ENCODE data around the gene FASTKD1. TPM values are rescaled to one million over a fixed set of nuclear protein-coding genes. Genes with fewer than 3 reads are reported as not detected.
"Not testable (repeated sequence)": the region's sequence is repeated elsewhere in the genome, so short reads cannot be mapped to it uniquely, and the experiment has no call there.

Gene FASTKD1, protein sequence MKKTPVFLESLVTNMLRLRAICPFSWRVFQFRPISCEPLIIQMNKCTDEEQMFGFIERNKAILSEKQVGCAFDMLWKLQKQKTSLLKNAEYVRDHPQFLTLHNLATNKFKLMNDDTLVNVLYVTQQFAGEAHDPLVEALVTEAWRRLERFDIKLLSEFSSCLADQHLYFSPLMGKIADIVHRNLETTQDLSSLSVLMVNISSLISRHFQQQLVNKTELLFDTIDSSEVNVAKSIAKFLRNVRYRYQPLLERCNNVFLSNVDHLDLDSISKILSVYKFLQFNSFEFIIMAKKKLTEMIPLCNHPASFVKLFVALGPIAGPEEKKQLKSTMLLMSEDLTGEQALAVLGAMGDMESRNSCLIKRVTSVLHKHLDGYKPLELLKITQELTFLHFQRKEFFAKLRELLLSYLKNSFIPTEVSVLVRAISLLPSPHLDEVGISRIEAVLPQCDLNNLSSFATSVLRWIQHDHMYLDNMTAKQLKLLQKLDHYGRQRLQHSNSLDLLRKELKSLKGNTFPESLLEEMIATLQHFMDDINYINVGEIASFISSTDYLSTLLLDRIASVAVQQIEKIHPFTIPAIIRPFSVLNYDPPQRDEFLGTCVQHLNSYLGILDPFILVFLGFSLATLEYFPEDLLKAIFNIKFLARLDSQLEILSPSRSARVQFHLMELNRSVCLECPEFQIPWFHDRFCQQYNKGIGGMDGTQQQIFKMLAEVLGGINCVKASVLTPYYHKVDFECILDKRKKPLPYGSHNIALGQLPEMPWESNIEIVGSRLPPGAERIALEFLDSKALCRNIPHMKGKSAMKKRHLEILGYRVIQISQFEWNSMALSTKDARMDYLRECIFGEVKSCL
- 13.0 and 14.0 TPM in 2 replicates for total RNA-seq

DNA sequence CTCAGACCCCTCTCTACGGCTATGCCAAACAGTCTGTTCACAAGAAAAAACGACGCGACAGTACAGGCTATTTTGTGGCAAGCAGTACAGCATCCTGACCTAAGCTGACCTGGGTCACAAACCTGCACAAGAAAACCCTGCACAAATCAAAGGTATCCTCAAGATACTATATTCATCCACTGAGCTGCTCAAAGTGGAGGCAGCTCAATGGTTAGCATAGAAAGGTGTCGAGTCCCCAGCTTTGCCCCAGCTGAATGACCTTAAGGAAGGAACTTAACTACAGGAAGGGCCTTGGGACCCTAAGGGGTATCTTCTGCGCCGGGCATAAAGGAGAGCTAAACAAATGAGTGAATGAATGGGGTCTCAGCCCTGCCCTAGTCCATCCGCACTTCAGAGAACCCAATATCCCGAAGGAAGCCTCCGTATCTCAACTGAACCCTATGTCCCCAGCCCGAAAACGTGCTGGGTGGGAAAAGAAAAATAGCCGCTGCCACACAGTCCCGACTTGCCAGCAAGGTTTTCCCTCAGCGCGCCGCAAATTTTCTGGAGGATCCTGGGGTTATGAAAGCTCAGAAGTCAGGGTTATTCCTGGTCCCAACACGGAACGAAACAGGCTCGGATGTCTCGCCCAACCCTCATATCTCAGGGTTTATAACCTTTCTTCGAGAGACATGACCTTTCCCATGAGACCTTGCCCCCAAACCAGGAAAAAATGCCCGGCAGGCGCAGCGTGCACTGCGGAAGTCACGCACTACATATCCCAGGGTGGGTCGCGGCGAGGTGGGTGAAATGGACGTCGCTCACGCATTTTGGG lies at the start of gene FASTKD1:
Gene FASTKD1 (minus strand): TSS at position 706 of the 814 bp plus-strand sequence. CDS start 1,836 bp downstream, outside the sequence.
- peak; percentile 76 to 87 for DNase-seq (ENCODE audit: low read depth in 2 of 2)

DNA sequence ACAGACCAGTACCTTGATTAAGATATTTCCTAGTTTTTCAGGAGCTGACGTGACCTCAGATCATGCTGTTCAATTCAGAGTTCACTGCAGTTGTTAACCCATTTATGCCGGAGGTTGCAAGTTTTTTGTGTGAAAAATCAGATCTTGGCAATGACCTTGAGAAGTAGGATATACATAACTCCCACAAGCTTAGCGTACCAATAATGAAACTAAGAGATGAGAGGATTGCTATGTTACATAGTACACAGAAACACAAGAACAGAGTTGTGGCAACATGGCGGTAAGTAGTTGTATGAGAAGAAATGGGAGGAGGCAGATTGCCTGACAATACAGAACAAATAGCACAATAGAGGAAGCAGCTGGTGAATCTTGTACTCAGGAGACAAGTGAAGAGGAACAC lies 49.6 kb upstream of the FASTKD1 start:
- DNase-seq (ENCODE audit: low read depth in 2 of 2): no peak

DNA sequence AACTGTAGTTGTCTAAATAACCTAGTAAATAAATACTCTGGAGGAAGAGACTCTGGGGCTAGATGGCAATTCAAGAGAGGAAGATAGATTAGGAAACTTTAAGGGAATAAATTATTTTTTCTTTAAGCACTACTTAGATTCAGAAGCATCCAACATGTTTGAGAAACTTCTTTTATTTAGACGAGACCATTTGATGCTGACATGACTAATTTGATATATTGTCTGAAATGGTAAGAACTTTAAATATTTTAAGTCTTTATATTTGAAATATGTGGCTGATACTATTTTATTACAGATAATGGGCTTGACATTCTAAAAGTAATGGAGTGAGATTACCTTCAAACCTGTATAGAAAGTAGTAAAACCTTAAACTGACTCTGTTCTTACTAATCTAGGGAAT lies 46.8 kb upstream of the FASTKD1 start:
- no peak for DNase-seq (ENCODE audit: low read depth in 2 of 2)

DNA sequence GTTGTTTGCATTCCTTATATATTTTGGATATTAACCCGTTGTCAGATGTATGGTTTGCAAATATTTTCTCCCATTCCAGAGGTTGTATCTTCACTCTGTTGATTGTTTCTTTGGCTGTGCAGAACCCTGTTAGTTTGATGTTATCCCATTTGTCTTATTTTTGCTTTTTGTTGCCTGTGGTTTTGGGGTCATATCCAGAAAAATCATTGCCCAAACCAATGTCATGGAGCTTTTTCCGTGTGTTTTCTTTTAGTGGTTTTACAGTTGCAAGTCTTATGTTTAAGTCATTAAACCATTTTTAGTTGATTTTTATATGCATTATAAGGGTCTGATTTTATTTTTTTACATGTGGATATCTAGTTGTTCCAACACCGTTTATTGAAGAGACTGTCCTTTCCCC lies 46.3 kb upstream of the FASTKD1 start:
- DNase-seq (ENCODE audit: low read depth in 2 of 2): no peak

DNA sequence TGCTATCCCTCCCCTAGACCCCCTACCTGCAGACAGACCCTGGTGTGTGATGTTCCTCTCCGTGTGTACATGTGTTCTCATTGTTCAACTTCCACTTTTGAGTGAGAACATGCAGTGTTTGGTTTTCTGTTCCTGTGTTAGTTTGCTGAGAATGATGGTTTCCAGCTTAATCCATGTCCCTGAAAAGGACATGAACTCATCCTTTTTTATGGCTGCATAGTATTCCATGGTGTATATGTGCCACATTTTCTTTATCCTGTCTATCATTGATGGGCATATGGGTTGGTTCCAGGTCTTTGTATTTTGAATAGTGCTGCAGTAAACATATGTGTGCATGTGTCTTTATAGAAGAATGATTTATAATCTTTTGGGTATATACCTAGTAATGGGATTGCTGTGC lies 42.3 kb upstream of the FASTKD1 start:
- DNase-seq (ENCODE audit: low read depth in 2 of 2): not testable (repeated sequence)

DNA sequence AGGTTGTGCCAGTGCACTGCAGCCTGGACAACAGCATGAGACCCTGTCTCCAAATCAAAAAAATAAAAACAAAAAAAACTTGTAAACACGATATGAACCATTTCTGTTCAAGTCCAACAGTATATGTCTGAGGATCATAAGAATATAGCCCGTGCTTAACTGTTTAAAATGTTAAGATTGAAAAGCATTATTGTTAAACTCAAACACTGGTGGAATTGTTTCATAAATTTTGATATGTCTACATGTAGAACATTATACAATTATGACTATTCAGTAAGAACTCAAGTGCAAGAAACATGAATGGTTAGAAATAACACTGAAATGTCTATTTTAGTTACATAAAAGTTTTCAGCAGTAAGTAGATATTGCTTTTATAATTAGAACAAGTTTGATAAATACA lies 40.2 kb upstream of the FASTKD1 start:
- DNase-seq (ENCODE audit: low read depth in 2 of 2): no peak

DNA sequence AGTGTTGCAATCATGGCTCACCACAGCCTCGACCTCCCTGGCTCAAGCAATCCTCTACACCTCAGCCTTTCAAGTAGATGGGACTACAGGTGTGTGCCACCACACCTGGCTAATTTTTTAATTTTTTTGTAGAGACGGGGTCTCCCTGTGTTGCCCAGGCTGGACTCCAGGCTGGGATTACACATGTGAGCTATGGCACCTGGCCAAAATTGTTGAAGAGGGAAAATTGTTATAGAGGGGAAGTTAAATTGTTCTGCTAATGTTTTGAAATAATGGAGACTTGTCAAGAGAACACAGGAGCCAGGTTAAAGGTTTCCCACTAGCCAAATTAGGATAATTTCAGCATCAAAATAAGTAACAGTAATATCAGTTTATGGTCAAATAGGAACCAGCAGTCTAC lies 35.6 kb upstream of the FASTKD1 start:
- DNase-seq (ENCODE audit: low read depth in 2 of 2): peak; percentile 26 to 31

DNA sequence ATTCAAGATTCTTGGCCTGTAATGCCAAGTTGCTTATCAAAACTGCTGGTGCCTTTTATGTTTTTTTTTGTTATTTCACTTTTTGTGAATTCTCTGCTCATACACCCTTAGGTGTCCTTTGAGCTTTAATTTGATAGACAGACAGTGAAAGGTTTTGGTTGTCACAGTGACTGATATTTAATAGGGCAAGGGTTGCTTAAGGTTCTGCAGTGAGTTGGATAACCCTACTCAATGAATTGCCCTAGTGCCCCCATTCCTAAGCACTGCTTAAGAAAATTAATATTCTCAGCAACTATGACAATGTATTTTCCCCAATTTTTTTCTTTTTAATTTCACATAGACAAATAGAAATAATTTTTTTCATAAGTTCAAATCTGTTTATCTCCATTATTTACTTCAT lies 25.9 kb upstream of the FASTKD1 start:
- no peak for DNase-seq (ENCODE audit: low read depth in 2 of 2)

DNA sequence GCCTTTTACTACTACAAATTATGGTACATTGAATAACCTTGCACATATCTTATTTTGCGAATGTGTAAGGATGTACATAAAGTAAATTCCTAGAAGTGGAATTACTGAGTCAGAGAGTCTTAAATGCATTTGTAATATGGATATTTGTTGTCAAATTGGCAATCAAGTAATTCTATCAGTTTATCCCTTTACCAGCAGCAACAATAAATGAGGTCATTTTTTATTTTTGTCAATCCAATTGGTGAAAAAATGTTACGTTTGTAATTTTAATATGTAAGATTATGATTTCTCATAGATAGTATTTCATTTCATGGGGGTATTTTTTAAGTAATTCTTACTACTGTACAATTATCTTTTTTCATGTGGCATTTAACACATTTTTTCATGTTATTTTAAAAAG lies 25.3 kb upstream of the FASTKD1 start:
- DNase-seq (ENCODE audit: low read depth in 2 of 2): no peak

DNA sequence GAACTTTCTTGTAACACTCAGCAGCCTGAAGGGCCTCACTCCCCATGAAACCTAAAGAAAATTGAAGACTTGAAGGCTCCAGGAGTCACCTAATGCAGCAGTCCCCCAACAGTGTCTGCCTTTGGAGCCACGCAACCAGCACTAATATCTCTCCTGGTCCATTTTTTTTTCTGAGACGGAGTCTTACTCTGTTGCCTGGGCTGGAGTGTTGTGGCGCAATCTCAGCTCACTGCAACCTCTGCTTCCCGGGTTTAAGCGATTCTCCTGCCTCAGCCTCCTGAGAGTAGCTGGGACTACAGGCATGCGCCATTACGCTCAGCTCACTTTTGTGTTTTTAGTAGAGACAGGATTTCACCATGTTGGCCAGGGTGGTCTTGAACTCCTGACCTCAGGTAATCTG lies 22.9 kb upstream of the FASTKD1 start:
- DNase-seq (ENCODE audit: low read depth in 2 of 2): not testable (repeated sequence)

DNA sequence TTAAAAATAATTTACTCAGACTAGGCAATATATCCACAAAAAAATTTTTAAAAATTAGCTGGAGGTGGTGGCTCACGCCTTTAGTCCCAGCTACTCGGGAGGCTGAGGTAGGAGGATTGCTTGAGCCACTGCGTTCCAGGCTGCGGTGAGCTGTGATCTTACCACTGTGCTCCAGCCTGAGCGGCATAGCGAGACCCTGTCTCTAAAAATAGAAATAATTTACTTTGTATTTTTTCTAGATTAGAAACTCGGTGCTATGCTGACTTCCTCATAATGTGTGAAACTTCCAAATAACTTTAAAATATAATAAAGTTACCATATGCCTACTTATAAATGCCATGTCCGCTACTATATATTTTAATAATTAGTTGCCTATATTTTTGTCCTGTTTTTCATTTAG lies 17.1 kb upstream of the FASTKD1 start:
- DNase-seq (ENCODE audit: low read depth in 2 of 2): no peak

DNA sequence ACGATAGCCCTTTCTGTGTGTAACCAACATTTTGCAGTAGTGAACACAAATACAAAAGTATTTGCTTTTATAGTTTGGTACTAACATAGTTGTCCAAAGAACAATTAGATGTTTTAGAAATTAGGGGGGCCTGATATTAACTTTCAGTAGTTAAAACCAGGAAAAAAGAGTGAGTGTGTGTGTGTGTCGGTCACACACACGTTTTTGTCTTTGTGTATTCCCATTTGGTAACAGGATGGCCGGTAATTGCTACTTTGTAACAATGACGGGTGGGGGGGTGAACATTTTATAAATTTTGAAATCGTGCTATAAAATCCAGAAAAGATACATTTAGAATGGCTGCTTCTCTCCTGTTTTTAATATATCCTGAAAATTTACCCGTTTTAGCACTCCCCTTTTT lies 12.0 kb upstream of the FASTKD1 start:
- peak in 1 of 2 donors; percentile 7 for DNase-seq (ENCODE audit: low read depth in 2 of 2)

DNA sequence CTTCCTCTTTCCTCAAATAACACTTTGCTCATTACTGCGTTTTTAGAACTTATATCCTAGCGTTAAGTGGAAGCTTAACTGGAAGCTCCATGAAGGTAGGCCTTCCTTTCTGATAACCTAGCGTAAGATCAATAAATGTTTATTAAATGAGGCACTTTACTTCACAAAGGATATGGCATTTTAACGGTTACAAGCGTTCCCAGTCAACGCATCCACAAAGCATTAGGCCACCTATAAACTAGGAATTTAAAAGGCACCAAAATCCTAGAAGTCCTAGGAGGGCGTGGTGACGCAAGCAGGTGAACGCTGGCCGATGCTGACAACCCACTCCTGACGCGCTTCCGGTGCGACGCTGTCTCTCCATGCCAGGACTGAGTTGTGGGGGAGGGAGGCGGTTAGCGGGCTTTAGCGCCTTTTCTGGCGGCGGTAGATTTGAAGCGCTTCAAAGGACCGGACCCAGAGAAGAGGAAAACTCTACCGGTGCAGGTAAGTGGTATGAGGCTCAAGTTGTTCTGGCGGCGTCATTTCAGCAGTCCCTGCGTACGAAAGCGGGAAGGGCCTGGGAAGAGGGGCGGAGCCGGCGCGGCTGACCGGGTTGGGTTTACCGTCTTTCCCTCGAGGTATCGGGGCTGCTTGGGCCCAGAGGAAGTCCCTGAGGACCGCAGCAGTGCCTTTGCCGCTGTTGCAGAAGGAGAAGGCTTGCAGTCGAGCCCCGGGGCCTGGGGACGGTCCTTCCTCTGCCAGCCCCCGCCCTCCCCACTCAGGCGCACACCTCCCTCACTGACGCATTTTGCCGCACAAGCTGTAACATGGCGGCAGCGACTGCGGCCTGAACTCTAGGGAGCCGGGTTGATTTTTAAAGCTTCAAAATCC lies 10.6 kb upstream of the FASTKD1 start, which contains the start of gene PPIG:
Gene PPIG (plus strand): TSS at position 347 of the 873 bp plus-strand sequence. CDS start 19,691 bp downstream, outside the sequence.
- peak; percentile 90 to 94 for DNase-seq (ENCODE audit: low read depth in 2 of 2)

DNA sequence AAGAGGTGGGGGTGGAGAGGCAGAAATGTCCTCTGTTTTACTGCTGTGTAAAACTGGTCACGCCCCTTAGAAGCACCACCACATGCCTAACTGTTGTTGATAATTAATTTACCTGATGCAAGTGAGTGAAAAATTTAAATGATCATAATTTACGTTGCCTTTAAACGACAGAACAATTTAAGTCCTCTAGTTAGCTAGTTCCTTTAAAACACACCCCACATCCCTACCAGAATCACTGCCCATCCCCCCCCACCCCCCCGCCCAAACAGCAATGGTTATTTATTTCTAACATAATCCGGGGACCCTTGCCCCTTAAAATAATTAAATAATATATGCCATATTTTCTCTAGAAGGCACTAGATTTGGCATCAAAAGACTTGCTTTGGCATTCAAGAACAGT lies 9.9 kb upstream of the FASTKD1 start:
- no peak for DNase-seq (ENCODE audit: low read depth in 2 of 2)

DNA sequence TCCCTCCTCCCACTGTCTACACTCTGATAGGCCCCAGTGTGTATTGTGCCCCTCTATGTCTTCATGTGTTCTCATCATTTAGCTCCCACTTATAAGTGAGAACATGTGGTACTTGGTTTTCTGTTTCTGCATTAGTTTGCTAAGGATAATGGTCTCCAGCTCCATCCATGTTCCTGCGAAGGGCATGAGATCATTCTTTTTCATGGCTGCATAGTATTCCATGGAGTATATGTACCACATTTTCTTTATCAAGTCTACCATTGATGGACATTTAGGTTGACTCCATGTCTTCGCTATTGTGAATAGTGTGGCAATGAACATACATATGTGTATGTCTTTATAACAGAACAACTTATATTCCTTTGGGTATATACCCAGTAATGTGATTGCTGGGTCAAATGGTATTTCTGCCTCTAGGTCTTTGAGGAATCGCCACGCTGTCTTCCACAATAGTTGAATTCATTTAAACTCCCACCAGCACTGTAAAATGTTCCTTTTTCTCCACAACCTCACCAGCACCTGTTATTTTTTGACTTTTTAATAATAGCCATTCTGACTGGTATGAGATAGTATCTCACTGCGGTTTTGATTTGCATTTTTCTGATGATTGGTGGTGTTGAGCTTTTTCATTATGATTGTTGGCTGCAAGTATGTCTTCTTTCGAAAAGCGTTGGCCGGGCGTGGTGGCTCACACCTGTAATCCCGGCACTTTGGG lies 9.0 kb upstream of the FASTKD1 start:
- DNase-seq (ENCODE audit: low read depth in 2 of 2): not testable (repeated sequence)

DNA sequence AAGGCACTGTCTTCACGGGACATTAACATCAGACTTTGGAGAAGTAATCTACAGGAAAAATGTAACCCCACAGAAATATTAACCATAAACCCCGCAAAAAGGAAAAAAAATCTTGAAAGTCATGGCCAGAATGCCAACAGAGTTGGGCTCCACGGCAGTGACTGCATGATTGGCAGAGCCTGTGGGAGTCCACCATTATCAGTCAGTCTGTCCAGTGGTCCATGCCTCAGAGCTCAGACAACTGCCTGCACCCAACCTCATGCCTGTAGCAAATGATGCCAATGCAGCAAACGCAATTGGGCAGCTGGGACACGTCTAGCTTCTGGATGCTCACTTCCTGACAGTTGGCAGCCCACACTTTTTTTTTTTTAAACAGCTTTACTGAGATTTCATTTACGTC lies 5.4 kb upstream of the FASTKD1 start:
- no peak for DNase-seq (ENCODE audit: low read depth in 2 of 2)

DNA sequence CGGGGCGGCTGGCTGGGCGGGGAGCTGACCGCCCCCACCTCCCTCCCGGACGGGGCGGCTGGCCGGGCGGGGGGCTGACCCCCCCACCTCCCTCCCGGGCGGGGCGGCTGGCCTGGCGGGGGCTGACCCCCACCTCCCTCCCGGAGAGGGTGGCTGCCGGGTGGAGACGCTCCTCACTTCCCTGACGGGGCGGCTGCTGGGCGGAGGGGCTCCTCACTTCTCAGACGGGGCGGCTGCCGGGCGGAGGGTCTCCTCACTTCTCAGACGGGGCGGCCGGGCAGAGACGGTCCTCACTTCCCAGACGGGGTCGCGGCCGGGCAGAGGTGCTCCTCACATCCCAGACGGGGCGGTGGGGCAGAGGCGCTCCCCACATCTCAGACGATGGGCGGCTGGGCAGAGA lies 1.6 kb upstream of the FASTKD1 start:
- not testable (repeated sequence) for DNase-seq (ENCODE audit: low read depth in 2 of 2)

DNA sequence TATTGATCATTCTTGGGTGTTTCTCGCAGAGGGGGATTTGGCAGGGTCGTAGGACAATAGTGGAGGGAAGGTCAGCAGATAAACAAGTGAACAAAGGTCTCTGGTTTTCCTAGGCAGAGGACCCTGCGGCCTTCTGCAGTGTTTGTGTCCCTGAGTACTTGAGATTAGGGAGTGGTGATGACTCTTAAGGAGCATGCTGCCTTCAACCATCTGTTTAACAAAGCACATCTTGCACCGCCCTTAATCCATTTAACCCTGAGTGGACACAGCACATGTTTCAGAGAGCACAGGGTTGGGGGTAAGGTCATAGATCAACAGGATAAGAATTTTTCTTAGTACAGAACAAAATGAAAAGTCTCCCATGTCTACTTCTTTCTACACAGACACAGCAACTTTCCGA lies 874 bp upstream of the FASTKD1 start:
- not testable (repeated sequence) for DNase-seq (ENCODE audit: low read depth in 2 of 2)

DNA sequence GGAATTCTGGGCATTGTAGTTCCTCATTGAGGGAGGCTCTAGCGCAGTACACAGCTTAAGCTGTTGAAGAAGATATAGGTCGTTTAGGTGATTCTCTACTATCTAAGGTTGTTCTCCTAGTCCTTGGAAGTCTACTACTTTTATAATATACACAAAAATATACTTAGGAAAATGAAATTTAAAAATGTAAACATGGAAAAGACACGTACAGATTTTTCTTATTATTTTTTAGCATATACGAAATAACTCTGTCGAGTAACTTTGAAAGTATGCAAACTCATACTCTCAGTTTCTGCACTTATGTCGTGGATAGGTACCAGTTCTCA lies 272 bp upstream of the FASTKD1 start:
- DNase-seq (ENCODE audit: low read depth in 2 of 2): no peak

DNA sequence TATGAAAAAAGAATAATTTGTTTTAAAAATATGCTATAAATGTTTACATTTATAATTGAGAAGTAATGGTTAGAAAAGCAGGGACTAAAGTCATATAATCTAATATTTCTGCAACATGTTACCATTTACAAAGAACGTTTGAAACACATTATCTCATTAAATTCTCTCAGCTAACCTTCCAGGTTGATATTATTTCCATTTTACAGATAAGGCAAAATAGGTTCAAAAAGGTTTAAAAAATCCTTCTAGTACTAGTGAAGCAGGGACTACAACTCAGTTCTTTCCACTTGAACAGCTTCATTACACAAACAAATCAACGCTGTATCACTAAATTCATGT lies 875 bp downstream of the FASTKD1 start:
- DNase-seq (ENCODE audit: low read depth in 2 of 2): no peak
